ENCODE results near the gene HECTD1. TPM values are rescaled to one million over a fixed set of nuclear protein-coding genes. Genes with fewer than 3 reads are reported as not detected.

The HECTD1 gene
- total RNA-seq, 4 donors from 2014 or later, result 183 to 293 (median 208) TPM

DNA sequence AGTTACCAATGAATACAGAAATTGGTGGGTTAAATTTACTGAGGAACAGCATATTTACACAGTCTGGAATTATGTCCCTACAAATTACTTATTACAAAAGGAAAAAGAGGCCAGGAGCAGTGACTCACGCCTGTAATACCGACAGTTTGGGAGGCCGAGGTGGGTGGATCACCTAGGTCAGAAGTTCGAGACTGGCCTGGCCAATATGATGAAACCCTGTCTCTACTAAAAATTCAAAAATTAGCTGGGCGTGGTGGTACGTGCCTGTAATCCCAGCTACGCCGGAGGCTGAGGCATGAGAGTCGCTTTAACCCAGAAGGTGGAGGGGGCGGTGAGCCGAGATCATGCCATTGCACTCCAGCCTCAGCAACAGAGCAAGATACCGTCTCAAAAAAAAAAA, 52.6 kb downstream of the HECTD1 start:
- no peaks in the 10 kb centered on the region for H3K27me3 ChIP-seq
- no peak overlapping the region for H3K4me3 ChIP-seq
- TF ChIP-seq, protein P1, sequence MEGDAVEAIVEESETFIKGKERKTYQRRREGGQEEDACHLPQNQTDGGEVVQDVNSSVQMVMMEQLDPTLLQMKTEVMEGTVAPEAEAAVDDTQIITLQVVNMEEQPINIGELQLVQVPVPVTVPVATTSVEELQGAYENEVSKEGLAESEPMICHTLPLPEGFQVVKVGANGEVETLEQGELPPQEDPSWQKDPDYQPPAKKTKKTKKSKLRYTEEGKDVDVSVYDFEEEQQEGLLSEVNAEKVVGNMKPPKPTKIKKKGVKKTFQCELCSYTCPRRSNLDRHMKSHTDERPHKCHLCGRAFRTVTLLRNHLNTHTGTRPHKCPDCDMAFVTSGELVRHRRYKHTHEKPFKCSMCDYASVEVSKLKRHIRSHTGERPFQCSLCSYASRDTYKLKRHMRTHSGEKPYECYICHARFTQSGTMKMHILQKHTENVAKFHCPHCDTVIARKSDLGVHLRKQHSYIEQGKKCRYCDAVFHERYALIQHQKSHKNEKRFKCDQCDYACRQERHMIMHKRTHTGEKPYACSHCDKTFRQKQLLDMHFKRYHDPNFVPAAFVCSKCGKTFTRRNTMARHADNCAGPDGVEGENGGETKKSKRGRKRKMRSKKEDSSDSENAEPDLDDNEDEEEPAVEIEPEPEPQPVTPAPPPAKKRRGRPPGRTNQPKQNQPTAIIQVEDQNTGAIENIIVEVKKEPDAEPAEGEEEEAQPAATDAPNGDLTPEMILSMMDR (IDR thresholded peaks at IDR 0.05), result no peak
- TF ChIP-seq POLR2A (IDR thresholded peaks at IDR 0.05), result no peak
- DNase-seq, result no peak
- H3K36me3 ChIP-seq, result peaks cover 0 to 88% (median 7%) of the 10 kb centered on the region in 3 donors
- H3K4me1 ChIP-seq, result no peaks in the 10 kb centered on the region
- no peaks in the 10 kb centered on the region for H3K9me3 ChIP-seq
- H3K27ac ChIP-seq, result no peak overlapping the region

- Histone ChIP-seq H3K9me3 (no peaks in the 10 kb centered on the region), H3K36me3 (peaks cover 0 to 94% (median 0%) of the 10 kb centered on the region in 3 donors), H3K27me3 (no peaks in the 10 kb centered on the region), H3K4me1 (no peaks in the 10 kb centered on the region), H3K4me3 (no peak overlapping the region), H3K27ac (no peak overlapping the region)
- TF ChIP-seq POLR2A (IDR thresholded peaks at IDR 0.05), result no peak
- TF ChIP-seq, protein P1 (IDR thresholded peaks at IDR 0.05), result no peak
- DNase-seq, result no peak
Measured at GRCh38 chr14:31142455-31143087, 65.0 kb downstream of the HECTD1 start.

DNA sequence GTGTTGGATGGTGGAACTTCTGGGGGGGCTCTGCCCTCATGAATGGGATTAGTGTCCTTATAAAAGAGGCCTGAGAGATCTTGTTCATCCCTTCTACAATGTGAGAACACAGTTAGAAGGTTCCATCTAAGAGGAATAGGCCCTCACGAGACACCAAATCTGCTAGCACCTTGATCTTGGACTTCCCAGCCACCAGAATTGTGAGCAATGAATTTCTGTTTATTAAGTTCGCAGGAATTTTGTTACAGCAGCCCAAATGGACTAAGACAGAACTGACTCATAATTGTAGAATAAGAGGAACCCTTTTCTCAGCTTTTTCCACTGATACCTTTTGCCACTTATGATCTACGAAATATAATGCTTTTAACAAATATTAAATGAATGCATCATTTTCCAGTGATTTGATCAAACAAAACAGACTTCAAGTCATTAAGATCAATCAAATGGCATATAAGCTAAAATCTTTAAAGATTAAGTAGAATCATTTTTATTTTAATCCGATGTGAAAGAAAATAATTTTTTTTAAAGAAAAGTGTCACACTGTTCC, 68.2 kb downstream of the HECTD1 start:
- H3K27ac ChIP-seq, result no peak overlapping the region
- no peaks in the 10 kb centered on the region for H3K27me3 ChIP-seq
- TF ChIP-seq, protein P1 (IDR thresholded peaks at IDR 0.05), result no peak
- no peak for TF ChIP-seq POLR2A (IDR thresholded peaks at IDR 0.05)
- no peak overlapping the region for H3K4me3 ChIP-seq
- no peaks in the 10 kb centered on the region for H3K9me3 ChIP-seq
- peaks cover 0 to 94% (median 0%) of the 10 kb centered on the region in 3 donors for H3K36me3 ChIP-seq
- DNase-seq, result no peak
- no peaks in the 10 kb centered on the region for H3K4me1 ChIP-seq

DNA sequence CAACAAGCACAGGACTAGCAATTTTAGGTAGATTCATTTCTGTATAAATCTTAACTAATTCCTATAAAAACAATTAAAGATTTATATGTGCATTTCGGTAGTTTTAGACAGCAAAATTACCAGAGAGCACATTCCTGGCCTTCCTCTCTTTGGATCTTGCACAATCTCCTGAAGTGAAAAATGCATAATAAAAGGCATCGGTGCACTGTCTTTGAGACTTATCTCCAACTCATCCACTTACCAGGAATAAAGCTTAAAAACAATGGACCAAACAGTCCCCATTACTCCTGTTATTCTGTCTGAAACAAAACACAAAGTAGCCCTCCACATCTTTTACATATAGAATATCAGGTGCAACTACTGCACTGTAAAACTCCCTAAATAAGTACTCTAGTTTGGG, 69.3 kb downstream of the HECTD1 start:
- Histone ChIP-seq H3K4me3 (no peak overlapping the region), H3K9me3 (no peaks in the 10 kb centered on the region), H3K27me3 (no peaks in the 10 kb centered on the region), H3K27ac (no peak overlapping the region), H3K36me3 (peaks cover 0 to 94% (median 0%) of the 10 kb centered on the region in 3 donors), H3K4me1 (no peaks in the 10 kb centered on the region)
- TF ChIP-seq, protein P1 (IDR thresholded peaks at IDR 0.05), result no peak
- TF ChIP-seq POLR2A (IDR thresholded peaks at IDR 0.05), result no peak
- DNase-seq, result no peak

- H3K4me3 ChIP-seq, result no peak overlapping the region
- no peaks in the 10 kb centered on the region for H3K27me3 ChIP-seq
- peaks cover 0 to 94% (median 0%) of the 10 kb centered on the region in 3 donors for H3K36me3 ChIP-seq
- H3K4me1 ChIP-seq, result no peaks in the 10 kb centered on the region
- H3K27ac ChIP-seq, result no peak overlapping the region
- no peak for DNase-seq
- H3K9me3 ChIP-seq, result no peaks in the 10 kb centered on the region
- TF ChIP-seq POLR2A (IDR thresholded peaks at IDR 0.05), result no peak
- TF ChIP-seq, protein P1 (IDR thresholded peaks at IDR 0.05), result no peak
Measured at GRCh38 chr14:31137214-31137889, 70.2 kb downstream of the HECTD1 start.

All from Peyer's patch (tissue), 4 donors.